Cardiac fibroblast (primary cell): ENCODE measurements around the gene CRACDL.

Source experiments
- DNase-seq, 2 donors: peaks; one replicate each; pipeline versions ENCODE4 v3.0.0 to v3.0.0-alpha.2; 2010; ENCODE audit warnings: low read depth in 2 of 2
- H3K4me3 ChIP-seq, 2 donors: replicated peaks in 1 of 2; 1 replicate in 1 of 2; 2 replicates in 1 of 2; pipeline ENCODE4 v1.5.1; 2011; ENCODE audit warnings: low read depth in 2 of 2, low read length in 2 of 2, mild to moderate bottlenecking in 2 of 2, moderate library complexity in 1 of 2
- TF ChIP-seq, protein P1 (sequence below): IDR thresholded peaks from one replicate; pipeline ENCODE4 v1.5.1; 2011; ENCODE audit warnings: low read depth, mild to moderate bottlenecking, low read length, inconsistent platforms

Gene CRACDL

DNA sequence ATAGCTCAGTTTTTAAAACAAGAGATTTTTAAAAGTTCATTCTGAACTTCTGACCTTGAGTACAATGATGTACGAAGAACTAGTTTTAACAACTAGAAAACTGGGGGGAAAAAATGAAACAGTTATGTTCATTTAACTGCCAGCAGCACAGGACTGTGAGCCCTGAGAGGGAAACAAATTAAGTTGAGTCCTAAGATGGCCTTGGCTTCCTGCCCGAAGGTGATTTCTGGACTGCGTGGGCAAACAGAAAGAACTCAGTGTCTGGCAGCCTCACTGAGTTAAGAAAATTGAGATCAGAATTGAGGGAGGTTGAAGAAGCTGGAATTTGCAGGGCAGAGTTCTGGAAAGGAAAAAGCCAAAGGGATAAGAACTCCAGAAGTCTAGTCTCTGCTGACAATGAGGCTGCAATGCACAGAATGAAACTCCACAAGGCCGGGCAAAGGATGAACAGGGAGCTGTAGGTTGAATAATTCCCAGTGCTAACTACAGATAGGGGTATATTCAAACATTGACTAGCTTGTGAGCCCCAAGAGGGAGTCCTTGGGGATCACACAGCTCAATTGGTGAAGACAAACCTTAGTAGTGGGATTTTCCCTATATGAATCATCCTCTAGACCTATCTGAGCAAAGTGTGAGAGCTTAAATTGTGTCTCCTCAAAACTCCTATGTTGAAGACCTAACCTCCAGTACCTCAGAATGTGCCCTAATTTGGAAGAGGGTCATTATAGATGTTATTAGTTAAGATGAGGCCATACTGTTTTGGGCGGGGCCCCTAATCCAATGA lies 13.1 kb upstream of the CRACDL start:
- TF ChIP-seq, protein P1, sequence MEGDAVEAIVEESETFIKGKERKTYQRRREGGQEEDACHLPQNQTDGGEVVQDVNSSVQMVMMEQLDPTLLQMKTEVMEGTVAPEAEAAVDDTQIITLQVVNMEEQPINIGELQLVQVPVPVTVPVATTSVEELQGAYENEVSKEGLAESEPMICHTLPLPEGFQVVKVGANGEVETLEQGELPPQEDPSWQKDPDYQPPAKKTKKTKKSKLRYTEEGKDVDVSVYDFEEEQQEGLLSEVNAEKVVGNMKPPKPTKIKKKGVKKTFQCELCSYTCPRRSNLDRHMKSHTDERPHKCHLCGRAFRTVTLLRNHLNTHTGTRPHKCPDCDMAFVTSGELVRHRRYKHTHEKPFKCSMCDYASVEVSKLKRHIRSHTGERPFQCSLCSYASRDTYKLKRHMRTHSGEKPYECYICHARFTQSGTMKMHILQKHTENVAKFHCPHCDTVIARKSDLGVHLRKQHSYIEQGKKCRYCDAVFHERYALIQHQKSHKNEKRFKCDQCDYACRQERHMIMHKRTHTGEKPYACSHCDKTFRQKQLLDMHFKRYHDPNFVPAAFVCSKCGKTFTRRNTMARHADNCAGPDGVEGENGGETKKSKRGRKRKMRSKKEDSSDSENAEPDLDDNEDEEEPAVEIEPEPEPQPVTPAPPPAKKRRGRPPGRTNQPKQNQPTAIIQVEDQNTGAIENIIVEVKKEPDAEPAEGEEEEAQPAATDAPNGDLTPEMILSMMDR, result no peak
- peak in 1 of 2 donors; percentile 24 for DNase-seq
- H3K4me3 ChIP-seq, result no peak overlapping the region

DNA sequence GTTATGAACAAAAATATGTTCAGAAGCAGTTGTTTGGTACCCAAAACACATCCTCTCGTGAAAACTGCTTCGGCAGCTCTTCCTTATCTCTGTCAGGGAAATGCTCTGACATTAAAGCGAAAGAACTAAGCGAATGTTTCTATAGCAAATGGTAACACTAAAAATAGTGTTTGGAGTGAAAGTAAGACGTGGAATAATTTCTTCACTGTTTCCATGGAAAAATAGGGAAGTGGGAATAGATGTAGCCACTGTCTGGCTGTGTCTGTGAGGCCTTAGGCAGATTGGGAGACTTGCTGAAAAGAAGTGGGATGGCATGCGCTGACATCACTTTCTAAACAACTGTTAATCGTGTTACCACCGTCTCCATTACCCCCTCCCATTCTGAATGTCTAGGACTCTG lies 11.5 kb upstream of the CRACDL start:
- no peak overlapping the region for H3K4me3 ChIP-seq
- no peak for DNase-seq
- TF ChIP-seq, protein P1, result no peak

DNA sequence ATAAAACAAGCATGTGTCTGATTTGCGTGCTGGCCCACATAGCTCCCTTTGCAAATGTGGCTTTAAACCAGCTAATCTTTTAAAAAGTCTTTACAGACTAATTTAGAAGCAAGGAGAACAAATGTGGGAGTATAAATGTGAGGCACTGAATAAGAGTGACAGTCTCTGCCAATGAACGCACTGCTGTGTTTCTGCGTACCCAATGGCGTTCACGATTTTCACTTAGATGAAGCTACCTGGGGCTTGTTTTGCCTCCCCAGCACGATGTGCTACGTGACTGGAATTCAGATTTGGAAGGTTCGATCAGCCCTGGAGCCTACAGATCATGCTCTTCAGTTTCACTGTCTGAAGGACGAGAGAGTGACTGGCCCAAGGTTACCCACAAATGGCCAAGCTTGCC lies 10.8 kb upstream of the CRACDL start:
- TF ChIP-seq, protein P1, result no peak
- no peak for DNase-seq
- H3K4me3 ChIP-seq, result no peak overlapping the region

DNA sequence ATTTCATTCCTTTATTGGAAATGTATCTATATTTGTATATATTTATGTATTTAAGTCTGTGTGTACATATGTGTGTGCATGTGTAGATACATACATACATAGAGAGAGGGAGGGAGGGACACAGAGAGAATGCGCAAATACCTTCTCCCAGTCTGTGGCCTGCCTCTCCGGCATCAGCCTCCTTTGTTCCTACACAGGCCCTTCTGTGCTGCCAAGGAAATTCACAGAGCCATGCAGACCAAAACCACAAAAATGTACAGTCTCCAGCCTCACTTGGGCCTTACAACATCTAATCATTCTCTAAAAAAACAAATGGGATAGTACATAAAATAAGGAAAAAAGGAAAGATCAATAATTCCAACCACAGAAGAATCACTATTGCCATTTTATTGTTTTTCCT lies 8.8 kb upstream of the CRACDL start:
- TF ChIP-seq, protein P1, result no peak
- DNase-seq, result peak; percentile 44 to 62
- no peak overlapping the region for H3K4me3 ChIP-seq

DNA sequence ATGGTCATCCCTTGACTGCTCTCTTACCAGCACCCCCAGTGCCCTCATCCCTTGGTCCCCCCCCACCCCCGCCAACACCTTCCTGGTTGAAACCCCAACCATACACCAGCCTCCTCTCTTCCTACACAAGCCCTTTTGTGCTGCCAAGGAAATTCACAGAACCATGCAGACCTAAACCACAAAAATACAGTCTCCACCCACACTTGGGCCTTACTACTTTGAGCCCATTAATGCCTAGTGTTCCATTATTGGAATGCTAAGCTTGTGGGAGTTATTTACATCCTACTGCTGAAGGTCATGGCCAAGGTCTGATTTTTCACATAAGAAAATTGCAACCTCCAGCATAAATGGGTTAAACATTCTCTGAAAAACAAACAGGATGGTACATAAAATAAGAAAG lies 4.1 kb upstream of the CRACDL start:
- DNase-seq, result no peak
- TF ChIP-seq, protein P1, result no peak
- H3K4me3 ChIP-seq, result no peak overlapping the region

GRCh38 chr2:98937906-98938305 lies 1.9 kb upstream of the CRACDL start:
- TF ChIP-seq, protein P1, result no peak
- H3K4me3 ChIP-seq, result no peak overlapping the region
- no peak for DNase-seq
